GM23248 (cell line): ENCODE measurements around the gene RDH16.

Source experiments
- EZH2 ChIP-seq: fragments of 200-600 bp; sonication (generic); IDR thresholded peaks from 2 replicates; pipeline ENCODE4 v1.6.1; 2018; ENCODE audit warnings: antibody characterized with exemption, mild to moderate bottlenecking; ENCODE audit not compliant: insufficient read depth, poor library complexity, severe bottlenecking
- EZH2phosphoT487 ChIP-seq: fragments of 200-600 bp; sonication (generic); IDR thresholded peaks from 2 replicates; pipeline ENCODE4 v1.6.1; 2018; ENCODE audit warnings: antibody characterized with exemption, moderate library complexity, mild to moderate bottlenecking, low read depth; ENCODE audit not compliant: insufficient read depth

DNA sequence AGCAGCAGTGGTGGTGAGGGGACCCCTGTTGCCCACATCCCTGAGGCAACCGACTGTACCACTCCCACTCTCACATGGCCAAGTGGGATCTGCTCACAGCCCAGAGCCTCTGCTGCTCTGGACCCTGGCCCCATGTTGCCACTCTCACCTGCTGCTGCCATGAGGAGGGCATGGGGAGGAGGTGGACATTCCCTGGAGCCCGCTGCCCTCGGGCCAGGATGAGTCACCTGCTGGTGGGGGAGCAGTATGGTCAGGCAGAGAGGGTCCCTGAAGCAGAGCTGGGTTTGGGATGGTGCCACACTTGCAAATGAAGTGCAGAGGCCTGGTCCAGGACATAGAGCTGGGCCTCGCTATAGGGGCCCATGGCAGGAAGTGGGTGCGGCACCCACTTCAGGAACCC, 49.3 kb downstream of the RDH16 start:
- TF ChIP-seq EZH2 (no peak), EZH2phosphoT487 (no peak)
